H9 (cell line): ENCODE measurements around the gene ZFP57. TPM values are rescaled to one million over a fixed set of nuclear protein-coding genes. Genes with fewer than 3 reads are reported as not detected.

Experiments
- DNase-seq: peaks from one replicate; pipeline ENCODE4 v3.0.0-alpha.2; 2017
- H2AFZ ChIP-seq: one replicate; pipeline ENCODE4 v1.6.1; 2013; ENCODE audit warnings: mild to moderate bottlenecking, low read length, control low read depth, moderate library complexity
- H2AK5ac ChIP-seq: 2 replicates; pipeline ENCODE4 v1.6.1; 2013; ENCODE audit warnings: low read length, control low read depth, mixed read lengths; ENCODE audit not compliant: insufficient read length
- H2BK120ac ChIP-seq: one replicate; pipeline ENCODE4 v1.6.1; 2013; ENCODE audit warnings: low read depth, mild to moderate bottlenecking, low read length, control low read depth, inconsistent platforms; ENCODE audit not compliant: poor library complexity, severe bottlenecking
- H2BK12ac ChIP-seq: 2 replicates; pipeline ENCODE4 v1.6.1; 2013; ENCODE audit warnings: low read length, control low read depth, mixed read lengths, low read depth; ENCODE audit not compliant: insufficient read length
- H2BK15ac ChIP-seq: 2 replicates; pipeline ENCODE4 v1.6.1; 2013; ENCODE audit warnings: low read depth, low read length, control low read depth
- H2BK20ac ChIP-seq: one replicate; pipeline ENCODE4 v1.6.1; 2013; ENCODE audit warnings: low read depth, mild to moderate bottlenecking, low read length, control low read depth, inconsistent platforms; ENCODE audit not compliant: poor library complexity, severe bottlenecking
- H2BK5ac ChIP-seq: 2 replicates; pipeline ENCODE4 v1.6.1; 2013; ENCODE audit warnings: low read length, control low read depth, mixed read lengths; ENCODE audit not compliant: insufficient read length
- H3K14ac ChIP-seq: 2 replicates; pipeline ENCODE4 v1.6.1; 2013; ENCODE audit warnings: low read length, control low read depth; ENCODE audit not compliant: insufficient read depth
- H3K18ac ChIP-seq: 2 replicates; pipeline ENCODE4 v1.6.1; 2013; ENCODE audit warnings: low read depth, mild to moderate bottlenecking, mixed read lengths, low read length, control low read depth; ENCODE audit not compliant: insufficient read length
- H3K23ac ChIP-seq: 2 replicates; pipeline ENCODE4 v1.6.1; 2013; ENCODE audit warnings: low read length, control low read depth, mixed read lengths, low read depth; ENCODE audit not compliant: insufficient read length
- H3K23me2 ChIP-seq: 2 replicates; pipeline ENCODE4 v1.6.1; 2013; ENCODE audit warnings: low read depth, mild to moderate bottlenecking, mixed read lengths, low read length, control low read depth; ENCODE audit not compliant: insufficient read length, poor library complexity, severe bottlenecking
- H3K27ac ChIP-seq: 2 replicates; pipeline ENCODE4 v1.5.1; 2013; ENCODE audit warnings: low read length, control low read depth, mixed read lengths, low read depth; ENCODE audit not compliant: insufficient read length
- H3K27me3 ChIP-seq: 2 replicates; pipeline ENCODE4 v1.6.1; 2013; ENCODE audit warnings: low read length, control low read depth, inconsistent platforms; ENCODE audit not compliant: insufficient read depth
- H3K4ac ChIP-seq: 2 replicates; pipeline ENCODE4 v1.6.1; 2013; ENCODE audit warnings: low read depth, mild to moderate bottlenecking, control low read depth, inconsistent platforms, low read length, moderate library complexity
- H3K4me1 ChIP-seq: 2 replicates; pipeline ENCODE4 v1.6.1; 2013; ENCODE audit warnings: low read length, control low read depth, inconsistent platforms; ENCODE audit not compliant: insufficient read depth
- H3K4me2 ChIP-seq: 2 replicates; pipeline ENCODE4 v1.6.1; 2013; ENCODE audit warnings: low read length, control low read depth, mixed read lengths; ENCODE audit not compliant: insufficient read length, insufficient read depth
- H3K56ac ChIP-seq: 2 replicates; pipeline ENCODE4 v1.6.1; 2013; ENCODE audit warnings: low read depth, mild to moderate bottlenecking, mixed read lengths, low read length, control low read depth; ENCODE audit not compliant: insufficient read length
- H3K79me1 ChIP-seq: 2 replicates; pipeline ENCODE4 v1.6.1; 2013; ENCODE audit warnings: low read depth, mild to moderate bottlenecking, moderate library complexity, low read length, control low read depth, inconsistent platforms; ENCODE audit not compliant: insufficient read depth, poor library complexity, severe bottlenecking
- H3K79me2 ChIP-seq: 2 replicates; pipeline ENCODE4 v1.6.1; 2013; ENCODE audit warnings: low read length, control low read depth, inconsistent platforms; ENCODE audit not compliant: insufficient read depth
- H3K9ac ChIP-seq: 2 replicates; pipeline ENCODE4 v1.6.1; 2013; ENCODE audit warnings: low read length, control low read depth, mixed read lengths; ENCODE audit not compliant: insufficient read length; ENCODE audit errors: extremely low read depth
- H3K9me3 ChIP-seq: one replicate; pipeline ENCODE4 v1.6.1; 2013; ENCODE audit warnings: low read depth, low read length, inconsistent platforms; ENCODE audit not compliant: control insufficient read depth
- H3T11ph ChIP-seq: one replicate; pipeline ENCODE4 v1.6.1; 2013; ENCODE audit warnings: mild to moderate bottlenecking, low read length, control low read depth, inconsistent platforms
- H4K20me1 ChIP-seq: one replicate; pipeline ENCODE4 v1.6.1; 2013; ENCODE audit not compliant: control insufficient read depth, insufficient read length, insufficient read depth
- H4K5ac ChIP-seq: 2 replicates; pipeline ENCODE4 v1.6.1; 2013; ENCODE audit warnings: low read depth, mild to moderate bottlenecking, mixed read lengths, low read length, control low read depth; ENCODE audit not compliant: insufficient read length
- H4K8ac ChIP-seq: replicated peaks from 2 replicates; pipeline ENCODE4 v1.6.1; 2013; ENCODE audit warnings: low read length, control low read depth, mixed read lengths, low read depth; ENCODE audit not compliant: insufficient read length
- H4K91ac ChIP-seq: 2 replicates; pipeline ENCODE4 v1.6.1; 2013; ENCODE audit warnings: low read depth, mild to moderate bottlenecking, moderate library complexity, mixed read lengths, low read length, control low read depth; ENCODE audit not compliant: insufficient read length
- H3K27ac Mint-ChIP-seq, 3 experiments: 2 replicates in 2 of 3; 3 replicates in 1 of 3; pipeline ENCODE4 v1.8.0; 2020 to 2021; ENCODE audit warnings: mixed read lengths in 3 of 3, mild to moderate bottlenecking in 1 of 3, moderate library complexity in 1 of 3
- H3K27me3 Mint-ChIP-seq: 2 replicates; pipeline ENCODE4 v1.8.0; 2021; ENCODE audit warnings: low read depth, mild to moderate bottlenecking, moderate library complexity, mixed read lengths
- H3K36me3 Mint-ChIP-seq, 3 experiments: 2 replicates in 2 of 3; 3 replicates in 1 of 3; pipeline ENCODE4 v1.8.0; 2020 to 2021; ENCODE audit warnings: low read depth in 3 of 3, mixed read lengths in 3 of 3; ENCODE audit not compliant: insufficient read depth in 1 of 3
- H3K4me1 Mint-ChIP-seq, 2 experiments: 2 replicates each; pipeline ENCODE4 v1.8.0; 2020; ENCODE audit warnings: mixed read lengths in 2 of 2
- H3K4me3 Mint-ChIP-seq, 2 experiments: 2 replicates in 1 of 2; 3 replicates in 1 of 2; pipeline ENCODE4 v1.8.0; 2020 to 2021; ENCODE audit warnings: mild to moderate bottlenecking in 2 of 2, mixed read lengths in 2 of 2, moderate library complexity in 1 of 2
- H3K9me3 Mint-ChIP-seq, 2 experiments: 2 replicates in 1 of 2; 3 replicates in 1 of 2; pipeline ENCODE4 v1.8.0; 2020; ENCODE audit warnings: mild to moderate bottlenecking in 2 of 2, mixed read lengths in 2 of 2, moderate library complexity in 1 of 2
- WGBS: extraction: QIAGEN DNeasy Blood & Tissue Kit; methylation state at CpG from one replicate; pipeline ENCODE4 v1.1.7; 2013; ENCODE audit warnings: missing lambda C conversion rate, low lambda C conversion rate, mixed read lengths; ENCODE audit not compliant: insufficient read length; ENCODE audit errors: extremely low coverage; 5-methylcytosine and 5-hydroxymethylcytosine counted together
- total RNA-seq: library from RNA; stranded (reverse); gene quantifications from 2 replicates; pipeline ENCODE4 v1.2.1, GENCODE V29; 2021
- TF ChIP-seq, protein P1 (sequence below): fragments of 200-600 bp; sonication (generic); conservative IDR thresholded peaks from 3 replicates; pipeline ENCODE4 v1.8.0; 2021; ENCODE audit warnings: antibody characterized with exemption, mild to moderate bottlenecking

The ZFP57 gene
- total RNA-seq, 1 experiment from 2014 or later: 1.7 TPM

DNA sequence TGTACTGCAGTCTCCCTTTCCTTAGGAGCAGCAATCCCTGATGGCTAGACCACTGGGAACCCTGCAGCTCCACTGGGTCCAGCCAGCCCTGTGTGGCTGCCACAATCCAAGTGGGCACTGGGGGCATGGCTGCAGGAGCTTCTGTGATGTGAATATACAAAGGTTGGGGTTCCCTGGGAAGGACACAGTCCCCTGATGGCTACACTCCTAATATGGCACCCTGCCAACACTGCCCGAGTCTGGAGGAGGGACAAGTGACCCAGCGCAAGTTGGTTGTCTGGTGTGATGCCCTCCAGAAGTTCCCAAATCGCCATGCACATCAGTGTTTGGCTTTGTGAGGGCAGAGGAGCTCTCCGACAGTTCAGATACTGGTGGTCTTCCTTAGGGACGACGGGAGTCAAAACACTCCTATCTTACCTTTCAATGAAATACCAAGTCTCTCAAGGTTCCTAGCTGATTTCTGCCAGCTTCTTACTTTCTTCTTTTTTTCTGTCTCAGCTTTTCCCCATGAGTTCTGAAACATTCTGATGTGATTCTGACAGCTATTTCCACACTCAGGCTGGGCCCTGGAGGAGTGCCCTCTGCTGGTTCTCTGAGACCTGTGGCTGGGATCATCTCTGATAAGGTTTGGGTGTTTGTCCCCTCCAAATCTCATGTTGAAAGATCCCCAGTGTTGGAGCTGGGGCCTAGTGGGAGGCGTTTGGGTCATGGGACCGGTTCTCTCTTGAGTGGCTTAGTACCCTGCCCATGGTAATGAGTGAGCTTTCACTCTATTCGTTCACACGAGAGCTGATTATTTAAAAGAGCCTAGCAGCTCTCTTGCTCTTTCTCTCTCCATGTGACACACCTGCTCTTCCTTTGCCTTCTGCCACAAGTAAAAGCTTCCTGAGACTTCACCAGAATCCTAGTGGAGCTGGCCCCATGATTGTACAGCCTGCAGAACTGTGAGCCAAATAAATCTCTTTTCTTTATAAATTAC, 15.5 kb upstream of the ZFP57 start:
- Histone ChIP-seq H3T11ph (no peak overlapping the region), H2AK5ac (no peak overlapping the region), H4K8ac (no peak overlapping the region), H3K4me1 (no peaks in the 10 kb centered on the region; the same call in 1 of the 2 replicates), H4K91ac (no peak overlapping the region), H3K79me1 (no peaks in the 10 kb centered on the region), H3K23me2 (no peaks in the 10 kb centered on the region), H3K18ac (no peak overlapping the region), H3K4ac (no peak overlapping the region), H3K27me3 (no peaks in the 10 kb centered on the region), H3K79me2 (no peaks in the 10 kb centered on the region), H2AFZ (peak overlapping the region; percentile 65), H2BK12ac (no peak overlapping the region), H2BK20ac (no peak overlapping the region), H4K20me1 (no peaks in the 10 kb centered on the region), H3K9me3 (no peaks in the 10 kb centered on the region), H2BK120ac (no peak overlapping the region), H3K4me2 (no peak overlapping the region), H3K9ac (no peak overlapping the region), H3K14ac (no peak overlapping the region), H2BK15ac (no peak overlapping the region), H2BK5ac (no peak overlapping the region), H3K23ac (no peak overlapping the region), H3K27ac (no peak overlapping the region), H4K5ac (no peak overlapping the region), H3K56ac (no peak overlapping the region)
- Mint-ChIP-seq H3K9me3 (peaks cover 6 to 9% of the 10 kb centered on the region in 2 experiments; a peak in 4 of 5 replicates), H3K4me3 (no peak overlapping the region), H3K4me1 (peaks cover 7 to 14% of the 10 kb centered on the region in 2 experiments), H3K27ac (no peak overlapping the region), H3K36me3 (peaks cover 3 to 8% (median 4%) of the 10 kb centered on the region in 3 experiments; a peak in 3 of 7 replicates), H3K27me3 (no peaks in the 10 kb centered on the region; the same call in 1 of the 2 replicates)
- peak; percentile 63 for DNase-seq
- WGBS: no CpG with 5 or more reads among the region's 10 CpGs
- TF ChIP-seq, protein P1, sequence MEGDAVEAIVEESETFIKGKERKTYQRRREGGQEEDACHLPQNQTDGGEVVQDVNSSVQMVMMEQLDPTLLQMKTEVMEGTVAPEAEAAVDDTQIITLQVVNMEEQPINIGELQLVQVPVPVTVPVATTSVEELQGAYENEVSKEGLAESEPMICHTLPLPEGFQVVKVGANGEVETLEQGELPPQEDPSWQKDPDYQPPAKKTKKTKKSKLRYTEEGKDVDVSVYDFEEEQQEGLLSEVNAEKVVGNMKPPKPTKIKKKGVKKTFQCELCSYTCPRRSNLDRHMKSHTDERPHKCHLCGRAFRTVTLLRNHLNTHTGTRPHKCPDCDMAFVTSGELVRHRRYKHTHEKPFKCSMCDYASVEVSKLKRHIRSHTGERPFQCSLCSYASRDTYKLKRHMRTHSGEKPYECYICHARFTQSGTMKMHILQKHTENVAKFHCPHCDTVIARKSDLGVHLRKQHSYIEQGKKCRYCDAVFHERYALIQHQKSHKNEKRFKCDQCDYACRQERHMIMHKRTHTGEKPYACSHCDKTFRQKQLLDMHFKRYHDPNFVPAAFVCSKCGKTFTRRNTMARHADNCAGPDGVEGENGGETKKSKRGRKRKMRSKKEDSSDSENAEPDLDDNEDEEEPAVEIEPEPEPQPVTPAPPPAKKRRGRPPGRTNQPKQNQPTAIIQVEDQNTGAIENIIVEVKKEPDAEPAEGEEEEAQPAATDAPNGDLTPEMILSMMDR: peak; percentile 78
